Kidney (tissue), 14 donors: ENCODE measurements around the gene ZNF689. TPM values are rescaled to one million over a fixed set of nuclear protein-coding genes. Genes with fewer than 3 reads are reported as not detected.

Experiments
- DNase-seq, 5 donors: peaks; one replicate each; pipeline ENCODE4 v3.0.0-alpha.2; 2013 to 2020
- FAIRE-seq: peaks from 2 replicates; lab custom pipeline; 2012; peaks lifted over from hg19 to GRCh38; lab: Jason Lieb, UNC
- H3K27ac ChIP-seq, 2 donors: one replicate each; pipeline ENCODE4 v1.7.0; 2013; ENCODE audit warnings: low read depth in 2 of 2, low read length in 2 of 2, inconsistent platforms in 1 of 2
- H3K27me3 ChIP-seq: one replicate; pipeline ENCODE4 v1.7.1; 2013; ENCODE audit warnings: low read length, inconsistent platforms; ENCODE audit not compliant: control insufficient read depth, insufficient read depth
- H3K36me3 ChIP-seq, 3 donors: one replicate each; pipeline versions ENCODE4 v1.7.0 to v1.7.1; 2013; ENCODE audit warnings: low read length in 3 of 3, control low read depth in 1 of 3, inconsistent platforms in 1 of 3; ENCODE audit not compliant: insufficient read depth in 3 of 3, control insufficient read depth in 2 of 3
- H3K4me1 ChIP-seq, 3 donors: one replicate each; pipeline versions ENCODE4 v1.7.0 to v1.7.1; 2013; ENCODE audit warnings: low read length in 3 of 3, inconsistent platforms in 1 of 3, low read depth in 1 of 3; ENCODE audit not compliant: control insufficient read depth in 2 of 3, insufficient read depth in 2 of 3
- H3K4me3 ChIP-seq, 3 donors: one replicate each; pipeline versions ENCODE4 v1.7.0 to v1.8.1; 2013; ENCODE audit warnings: low read length in 3 of 3, control low read depth in 1 of 3, inconsistent platforms in 1 of 3
- H3K9ac ChIP-seq, 3 donors: one replicate each; pipeline versions ENCODE4 v1.7.0 to v1.7.1; 2013; ENCODE audit warnings: low read length in 3 of 3, control low read depth in 1 of 3, inconsistent platforms in 1 of 3
- H3K9me3 ChIP-seq, 3 donors: one replicate each; pipeline versions ENCODE4 v1.7.0 to v1.7.1; 2013; ENCODE audit warnings: low read length in 3 of 3, control low read depth in 1 of 3, inconsistent platforms in 1 of 3; ENCODE audit not compliant: control insufficient read depth in 2 of 3, insufficient read depth in 1 of 3
- CTCF ChIP-seq: IDR thresholded peaks from 3 replicates; pipeline ENCODE4 v1.5.1; 2012; ENCODE audit warnings: mild to moderate bottlenecking, moderate library complexity, borderline replicate concordance; ENCODE audit not compliant: insufficient read depth; ENCODE audit errors: extremely low read depth
- intact Hi-C: fragments of 100-400 bp; cut with DNase I; formaldehyde crosslinking; loops from one replicate; pipeline ENCODE4 v1.11.1; 2022
- polyA plus RNA-seq: library from polyadenylated mRNA; stranded (reverse); fragments of 350-450 nt; fragmentation: Illumina TruSeq; extraction: RNeasy Lipid Tissue Mini Kit (QIAGEN cat#74804); gene quantifications from one replicate; pipeline ENCODE4 v1.2.3, GENCODE V29; 2014; ENCODE audit warnings: low read depth, low replicate concordance; ENCODE audit not compliant: insufficient read depth
- total RNA-seq: library from RNA; stranded (reverse); fragmentation: NEBNext Ultra II Directional; extraction: Animal tissue kit (Norgen Biotek cat#: 25700); gene quantifications from one replicate; pipeline ENCODE4 v1.2.1, GENCODE V29; 2021
- donor health status: control.
- donor health status: control.
- donor health status: control.
- donor health status: control.
- donor health status: control.
- donor health status: DM: yes; HTN: yes; CAD: no.
- donor health status: Normal renal cell carcinoma (clear cell type).

Gene ZNF689
- total and polyA plus RNA-seq, 2 donors from 2014 or later: 3.9 to 9.0 TPM

- Histone ChIP-seq H3K36me3 (no peaks in the 10 kb centered on the region), H3K4me1 (peaks cover 2 to 13% (median 4%) of the 10 kb centered on the region in 3 donors), H3K27ac (peak within 1 kb of the TSS; percentile 98), H3K4me3 (peak within 1 kb of the TSS; percentile 89 to 90 (median 89)), H3K27me3 (no peaks in the 10 kb centered on the region), H3K9me3 (no peaks in the 10 kb centered on the region), H3K9ac (peak within 1 kb of the TSS; percentile 80 to 97 (median 92))
- FAIRE-seq (peak; percentile 81), DNase-seq (peak; percentile 97 to 99 (median 98))
- intact Hi-C loops: no loop called here
- TF ChIP-seq CTCF: no peak
These were observed 38.5 kb downstream of the ZNF689 start, which contains the start of gene ZNF688 for GRCh38 chr16:30571445-30572322. TSS of gene ZNF688 (minus strand) at chr16:30571714. CDS start at chr16:30571629, 85 bp downstream.

- Histone ChIP-seq H3K4me3 (peak overlapping the region; percentile 65 to 89 (median 89)), H3K27ac (peak overlapping the region; percentile 98), H3K9ac (peak overlapping the region; percentile 67 to 97 (median 92)), H3K9me3 (no peaks in the 10 kb centered on the region), H3K4me1 (peaks cover 2 to 13% (median 4%) of the 10 kb centered on the region in 3 donors), H3K36me3 (no peaks in the 10 kb centered on the region), H3K27me3 (no peaks in the 10 kb centered on the region)
- DNase-seq (peak; percentile 49 to 81 (median 76)), FAIRE-seq (no peak)
- intact Hi-C loops: no loop called here
- no peak for TF ChIP-seq CTCF
These were observed 39.3 kb downstream of the ZNF689 start for GRCh38 chr16:30570636-30571444.

- peak overlapping the region; percentile 7 to 53 for H3K27ac ChIP-seq
- FAIRE-seq (no peak), DNase-seq (peak in 3 of 5 donors; percentile 65 to 79 (median 75))
- H3K36me3 ChIP-seq: no peaks in the 10 kb centered on the region
- H3K4me1 ChIP-seq: peaks cover 2 to 13% (median 4%) of the 10 kb centered on the region in 3 donors
- H3K9ac ChIP-seq: peak overlapping the region in 1 of 3 donors; percentile 34
- H3K9me3 ChIP-seq: no peaks in the 10 kb centered on the region
- no peak for TF ChIP-seq CTCF
- intact Hi-C loops: no loop called here
- no peaks in the 10 kb centered on the region for H3K27me3 ChIP-seq
- H3K4me3 ChIP-seq: peak overlapping the region in 2 of 3 donors; percentile 4 to 38
These were observed 40.2 kb downstream of the ZNF689 start for GRCh38 chr16:30569746-30570635.
